Measurements from ENCODE around the gene ENTHD1.
"Not testable (repeated sequence)": the region's sequence is repeated elsewhere in the genome, so short reads cannot be mapped to it uniquely, and the experiment has no call there.

Gene ENTHD1

GRCh38 chr22:39852799-39853198 is 40.8 kb downstream of the ENTHD1 start:
- Histone ChIP-seq H3F3A (ENCODE audit: insufficient read depth) (no peaks in the 10 kb centered on the region), H4K20me1 (ENCODE audit: low read depth, low read length) (no peaks in the 10 kb centered on the region), H3K79me2 (ENCODE audit: insufficient read depth, low read length) (no peaks in the 10 kb centered on the region), H3K9me2 (replicated peaks; ENCODE audit: insufficient read depth, low read length) (no peaks in the 10 kb centered on the region), H3K9me3 (ENCODE audit: insufficient read depth, low read length) (no peaks in the 10 kb centered on the region), H3K9ac (ENCODE audit: low read length) (no peak overlapping the region), H3K36me3 (ENCODE audit: low read length) (no peaks in the 10 kb centered on the region), H3K4me2 (ENCODE audit: low read depth, low read length, poor library complexity, severe bottlenecking) (no peak overlapping the region), H3K27ac (ENCODE audit: low read depth, low read length) (no peak overlapping the region), H3K4me3 (ENCODE audit: insufficient read depth, low read length, poor library complexity, severe bottlenecking) (no peak overlapping the region), H3K27me3 (ENCODE audit: low read length) (0 out of 2 replicates have a peak, but pooled peaks cover 3% of the 10 kb centered on the region), H2AFZ (ENCODE audit: low read depth, low read length, severe bottlenecking) (no peak overlapping the region)
- no peak for TF ChIP-seq EZH2phosphoT487 (conservative IDR thresholded peaks at IDR 0.05; ENCODE audit: low read length)
- no peak for TF ChIP-seq CTCF (IDR thresholded peaks at IDR 0.05; ENCODE audit: insufficient read depth, low read length, poor library complexity, severe bottlenecking)

- Histone ChIP-seq H3K36me3 (ENCODE audit: low read length) (no peaks in the 10 kb centered on the region), H2AFZ (ENCODE audit: low read depth, low read length, severe bottlenecking) (no peak overlapping the region), H3K27me3 (ENCODE audit: low read length) (0 out of 2 replicates have a peak, but pooled peaks cover 3% of the 10 kb centered on the region), H3K27ac (ENCODE audit: low read depth, low read length) (no peak overlapping the region), H3K4me3 (ENCODE audit: insufficient read depth, low read length, poor library complexity, severe bottlenecking) (no peak overlapping the region), H3F3A (ENCODE audit: insufficient read depth) (no peaks in the 10 kb centered on the region), H3K9me3 (ENCODE audit: insufficient read depth, low read length) (no peaks in the 10 kb centered on the region), H3K9me2 (replicated peaks; ENCODE audit: insufficient read depth, low read length) (no peaks in the 10 kb centered on the region), H3K79me2 (ENCODE audit: insufficient read depth, low read length) (no peaks in the 10 kb centered on the region), H3K9ac (ENCODE audit: low read length) (no peak overlapping the region), H4K20me1 (ENCODE audit: low read depth, low read length) (no peaks in the 10 kb centered on the region), H3K4me2 (ENCODE audit: low read depth, low read length, poor library complexity, severe bottlenecking) (no peak overlapping the region)
- no peak for TF ChIP-seq CTCF (IDR thresholded peaks at IDR 0.05; ENCODE audit: insufficient read depth, low read length, poor library complexity, severe bottlenecking)
- no peak for TF ChIP-seq EZH2phosphoT487 (conservative IDR thresholded peaks at IDR 0.05; ENCODE audit: low read length)
Observed at GRCh38 chr22:39851606-39852315, 41.8 kb downstream of the ENTHD1 start.

- Histone ChIP-seq H3K79me2 (ENCODE audit: insufficient read depth, low read length) (no peaks in the 10 kb centered on the region), H3K9me2 (replicated peaks; ENCODE audit: insufficient read depth, low read length) (no peaks in the 10 kb centered on the region), H3K9ac (ENCODE audit: low read length) (no peak overlapping the region), H3K36me3 (ENCODE audit: low read length) (no peaks in the 10 kb centered on the region), H3K4me2 (ENCODE audit: low read depth, low read length, poor library complexity, severe bottlenecking) (no peak overlapping the region), H3K4me3 (ENCODE audit: insufficient read depth, low read length, poor library complexity, severe bottlenecking) (no peak overlapping the region), H2AFZ (ENCODE audit: low read depth, low read length, severe bottlenecking) (no peak overlapping the region), H4K20me1 (ENCODE audit: low read depth, low read length) (no peaks in the 10 kb centered on the region), H3K27me3 (ENCODE audit: low read length) (0 out of 2 replicates have a peak, but pooled peaks cover 3% of the 10 kb centered on the region), H3K9me3 (ENCODE audit: insufficient read depth, low read length) (no peaks in the 10 kb centered on the region), H3K27ac (ENCODE audit: low read depth, low read length) (no peak overlapping the region), H3F3A (ENCODE audit: insufficient read depth) (no peaks in the 10 kb centered on the region)
- no peak for TF ChIP-seq CTCF (IDR thresholded peaks at IDR 0.05; ENCODE audit: insufficient read depth, low read length, poor library complexity, severe bottlenecking)
- no peak for TF ChIP-seq EZH2phosphoT487 (conservative IDR thresholded peaks at IDR 0.05; ENCODE audit: low read length)
Observed at GRCh38 chr22:39847477-39847876, 46.1 kb downstream of the ENTHD1 start.

GRCh38 chr22:39846539-39846938 is 47.0 kb downstream of the ENTHD1 start:
- not testable (repeated sequence) for H2AFZ ChIP-seq (ENCODE audit: low read depth, low read length, severe bottlenecking); H3K9me3 ChIP-seq (ENCODE audit: insufficient read depth, low read length); H3K27ac ChIP-seq (ENCODE audit: low read depth, low read length); H3K36me3 ChIP-seq (ENCODE audit: low read length); H3K27me3 ChIP-seq (ENCODE audit: low read length); H3K4me2 ChIP-seq (ENCODE audit: low read depth, low read length, poor library complexity, severe bottlenecking); H3K9ac ChIP-seq (ENCODE audit: low read length); H3F3A ChIP-seq (ENCODE audit: insufficient read depth); H3K9me2 ChIP-seq (replicated peaks; ENCODE audit: insufficient read depth, low read length); H3K79me2 ChIP-seq (ENCODE audit: insufficient read depth, low read length); H3K4me3 ChIP-seq (ENCODE audit: insufficient read depth, low read length, poor library complexity, severe bottlenecking); H4K20me1 ChIP-seq (ENCODE audit: low read depth, low read length)

Measured in SU-DHL-6 (cell line).